Measurements from ENCODE around the gene RNF44.
"Not testable (repeated sequence)": the region's sequence is repeated elsewhere in the genome, so short reads cannot be mapped to it uniquely, and the experiment has no call there.

RNF44 gene

GRCh38 chr5:176550937-176551336, 13.7 kb upstream of the RNF44 start:
- DNase-seq = not testable (repeated sequence)

- DNase-seq = no peak
Observed at GRCh38 chr5:176550275-176550831, 13.2 kb upstream of the RNF44 start.

GRCh38 chr5:176549871-176550270, 12.7 kb upstream of the RNF44 start:
- DNase-seq = no peak

GRCh38 chr5:176548967-176549444, 11.8 kb upstream of the RNF44 start, which contains the start of gene CDHR2:
Gene CDHR2, plus strand, starts transcription at chr5:176549342. Its CDS starts 16,011 bp downstream, at chr5:176565353.
- no peak for DNase-seq

- no peak for DNase-seq
Observed at GRCh38 chr5:176547802-176548201, 10.6 kb upstream of the RNF44 start.

GRCh38 chr5:176545737-176546509, 8.7 kb upstream of the RNF44 start:
- DNase-seq = no peak

- no peak for DNase-seq
Observed at GRCh38 chr5:176545388-176545736, 8.2 kb upstream of the RNF44 start.

GRCh38 chr5:176543428-176544182, 6.4 kb upstream of the RNF44 start:
- DNase-seq = peak; percentile 88

- DNase-seq = peak; percentile 68
Observed at GRCh38 chr5:176542596-176543427, 5.6 kb upstream of the RNF44 start.

GRCh38 chr5:176542135-176542595, 5.0 kb upstream of the RNF44 start:
- no peak for DNase-seq

- peak; percentile 38 for DNase-seq
Observed at GRCh38 chr5:176541338-176542134, 4.3 kb upstream of the RNF44 start.

GRCh38 chr5:176540956-176541337, 3.7 kb upstream of the RNF44 start:
- no peak for DNase-seq

- DNase-seq = no peak
Observed at GRCh38 chr5:176540476-176540899, 3.3 kb upstream of the RNF44 start.

GRCh38 chr5:176538989-176539384, 1.8 kb upstream of the RNF44 start:
- DNase-seq = no peak

- no peak for DNase-seq
Observed at GRCh38 chr5:176538230-176538988, 1.2 kb upstream of the RNF44 start.

- DNase-seq = peak; percentile 99
Observed at GRCh38 chr5:176537554-176538229, 490 bp upstream of the RNF44 start.

- DNase-seq = peak; percentile 93
Observed at GRCh38 chr5:176536132-176536901, 885 bp downstream of the RNF44 start.

- DNase-seq = peak; percentile 37
Observed at GRCh38 chr5:176535664-176536131, 1.5 kb downstream of the RNF44 start.

- DNase-seq = peak; percentile 20
Observed at GRCh38 chr5:176535101-176535663, 2.0 kb downstream of the RNF44 start.

Data from eye (tissue), 1 donor.